GM15510 (cell line): ENCODE results near the gene OR6C75.

Source experiments
- POLR2A ChIP-seq: IDR thresholded peaks from 3 replicates; pipeline ENCODE4 v1.6.1; 2011; ENCODE audit warnings: borderline replicate concordance; ENCODE audit not compliant: insufficient read length; ENCODE audit errors: extremely low read depth

The OR6C75 gene

DNA sequence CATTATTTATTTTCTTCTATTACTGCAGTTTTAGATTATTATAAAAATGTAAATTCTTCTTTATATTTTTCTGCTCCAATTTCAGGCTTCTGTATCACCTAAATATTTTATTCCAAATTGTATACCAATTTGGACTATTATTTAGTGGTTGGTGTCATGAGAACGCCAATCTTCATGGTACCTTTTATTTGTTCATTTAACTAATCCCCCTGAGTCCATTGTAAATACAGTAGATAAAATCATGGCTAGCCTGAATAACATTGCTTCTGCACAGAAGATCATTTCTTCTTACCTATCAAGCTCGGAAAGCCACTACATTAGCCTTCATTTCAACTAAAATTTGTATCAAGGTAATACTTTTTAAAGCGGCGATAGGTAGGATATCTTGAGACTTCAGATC, at the start of gene OR6C75:
TSS of gene OR6C75 (plus strand) at position 301 of the 400 bp plus-strand sequence. CDS start 2,136 bp downstream, outside the sequence.
- no peak for TF ChIP-seq POLR2A

DNA sequence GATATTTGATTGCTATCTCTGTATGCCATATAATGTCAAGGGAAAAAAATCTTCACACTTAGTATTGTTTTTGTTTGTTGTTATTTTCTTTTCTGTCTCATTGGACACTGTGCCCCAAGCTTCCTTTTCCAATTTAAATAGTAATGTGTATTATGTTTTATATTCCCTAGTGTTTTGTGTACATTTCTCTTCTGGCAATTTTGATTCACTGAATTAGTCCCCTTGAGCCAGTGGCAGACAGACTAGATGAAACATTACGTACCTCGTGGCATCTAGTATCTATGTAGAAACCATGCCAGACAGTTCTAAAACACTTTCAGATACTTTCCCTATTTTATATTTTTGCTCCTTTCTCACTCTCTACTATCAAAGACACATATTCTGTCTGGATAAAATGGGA, 48.7 kb upstream of the OR6C75 start, which contains the start of gene OR6C1:
TSS of gene OR6C1 (plus strand) at position 301 of the 400 bp plus-strand sequence. CDS start 6,257 bp downstream, outside the sequence.
- no peak for TF ChIP-seq POLR2A

DNA sequence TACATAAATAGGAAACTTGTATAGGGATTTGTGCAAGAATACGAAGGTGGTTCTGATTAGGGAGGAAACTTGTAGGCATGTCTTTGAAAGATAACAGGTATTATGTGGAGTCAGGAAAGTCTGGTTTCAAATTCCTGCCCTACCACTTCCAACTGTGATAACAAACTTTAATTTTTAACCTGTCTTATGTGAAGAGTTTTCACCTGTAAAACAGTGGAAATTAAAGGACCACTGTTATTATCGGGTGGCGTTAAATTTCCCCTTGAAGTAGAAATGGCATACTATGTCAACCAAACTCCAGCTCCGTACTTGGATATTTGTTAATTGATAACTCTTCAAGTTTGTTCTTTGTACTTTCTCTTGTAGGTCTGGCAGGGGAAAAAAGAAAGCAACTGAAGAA, 42.6 kb upstream of the OR6C75 start:
- no peak for TF ChIP-seq POLR2A

DNA sequence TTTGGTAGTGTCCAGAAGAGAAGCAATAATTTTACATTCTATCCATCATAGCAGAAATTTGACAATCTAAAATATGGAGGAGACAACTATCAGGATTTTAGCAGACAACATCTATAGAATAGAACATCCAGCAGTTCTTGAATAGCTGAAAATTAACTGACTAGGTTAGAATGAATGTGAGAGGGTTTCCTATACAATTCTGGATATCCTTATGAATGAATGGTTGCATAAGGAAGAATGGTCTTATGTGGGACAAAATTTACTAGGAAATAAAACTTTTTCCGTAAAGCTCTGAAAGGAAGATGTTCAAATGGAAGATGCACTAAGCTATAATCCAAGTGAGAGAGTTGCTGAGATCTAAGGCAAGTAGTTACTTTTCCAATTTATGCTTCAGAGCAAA, 32.3 kb upstream of the OR6C75 start, which contains the start of gene OR6C3:
TSS of gene OR6C3 (plus strand) at position 301 of the 400 bp plus-strand sequence. CDS start 955 bp downstream, outside the sequence.
- no peak for TF ChIP-seq POLR2A

DNA sequence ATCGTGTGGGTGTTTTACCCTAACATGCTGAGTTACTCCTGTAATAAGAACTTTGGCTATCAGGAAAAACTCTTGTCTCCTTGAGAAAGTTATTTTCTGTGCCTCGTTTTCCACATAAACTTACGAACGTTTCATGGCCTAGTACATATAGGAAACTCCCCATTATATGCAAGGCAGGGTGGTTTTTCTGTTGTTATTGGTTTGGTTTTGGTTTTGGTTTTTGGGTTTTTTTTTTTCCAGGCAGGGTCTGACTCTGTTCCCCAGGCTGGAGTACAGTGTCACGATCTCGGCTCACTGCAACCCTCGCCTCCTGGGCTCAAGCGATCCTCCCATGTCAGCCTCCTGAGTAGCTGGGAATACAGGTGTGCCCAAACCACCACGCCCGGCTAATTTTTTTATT, 26.8 kb upstream of the OR6C75 start:
- no peak for TF ChIP-seq POLR2A

DNA sequence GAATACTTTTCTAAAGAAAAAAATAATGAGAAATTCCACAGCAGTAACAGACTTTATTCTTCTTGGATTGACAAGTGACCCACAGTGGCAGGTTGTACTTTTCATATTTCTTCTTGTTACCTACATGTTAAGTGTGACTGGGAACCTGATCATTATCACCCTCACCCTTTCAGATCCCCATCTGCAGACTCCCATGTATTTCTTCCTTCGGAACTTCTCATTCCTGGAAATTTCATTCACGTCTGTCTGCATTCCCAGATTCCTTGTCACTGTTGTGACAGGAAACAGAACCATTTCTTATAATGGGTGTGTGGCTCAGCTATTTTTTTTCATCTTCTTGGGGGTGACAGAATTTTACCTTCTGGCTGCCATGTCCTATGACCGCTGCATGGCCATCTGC, 2.3 kb downstream of the OR6C75 start:
- TF ChIP-seq POLR2A, result no peak

DNA sequence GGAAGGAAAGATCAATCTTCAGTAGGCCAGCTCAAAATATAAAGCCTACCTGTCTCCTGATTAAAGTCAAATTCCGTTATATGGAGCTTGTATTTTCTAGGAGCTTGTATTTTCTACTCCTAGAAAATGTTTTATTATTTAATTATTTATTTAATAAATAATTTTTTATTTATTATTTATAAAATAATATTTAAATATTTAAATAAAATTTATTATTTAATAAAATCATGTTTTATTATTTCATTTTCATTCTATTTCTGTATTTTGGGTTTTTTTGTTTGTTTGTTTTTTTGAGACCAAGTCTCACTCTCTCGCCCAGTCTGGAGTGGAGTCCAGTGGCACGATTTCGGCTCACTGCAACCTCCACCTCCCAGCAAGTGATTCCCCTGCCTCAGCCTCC, 9.7 kb downstream of the OR6C75 start:
- TF ChIP-seq POLR2A, result no peak

DNA sequence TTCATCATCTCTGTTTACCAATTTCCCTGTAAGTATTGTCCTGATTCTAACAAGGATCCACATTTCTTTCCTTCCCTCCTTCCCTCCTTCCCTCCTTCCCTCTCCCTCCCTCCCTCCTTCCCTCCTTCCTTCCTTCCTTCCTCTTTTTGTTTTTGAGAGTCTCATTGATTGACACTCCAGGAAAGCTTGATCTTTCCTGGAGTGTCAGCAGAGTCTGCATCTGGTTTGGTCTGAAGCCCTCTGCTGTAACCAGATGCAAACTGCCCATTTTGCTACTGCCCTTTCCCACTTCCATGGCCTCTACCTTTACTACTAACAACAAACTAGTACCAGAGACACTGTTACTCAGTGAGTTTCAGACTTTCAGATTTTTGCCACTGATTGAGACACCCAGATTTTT, 23.1 kb downstream of the OR6C75 start:
- no peak for TF ChIP-seq POLR2A

DNA sequence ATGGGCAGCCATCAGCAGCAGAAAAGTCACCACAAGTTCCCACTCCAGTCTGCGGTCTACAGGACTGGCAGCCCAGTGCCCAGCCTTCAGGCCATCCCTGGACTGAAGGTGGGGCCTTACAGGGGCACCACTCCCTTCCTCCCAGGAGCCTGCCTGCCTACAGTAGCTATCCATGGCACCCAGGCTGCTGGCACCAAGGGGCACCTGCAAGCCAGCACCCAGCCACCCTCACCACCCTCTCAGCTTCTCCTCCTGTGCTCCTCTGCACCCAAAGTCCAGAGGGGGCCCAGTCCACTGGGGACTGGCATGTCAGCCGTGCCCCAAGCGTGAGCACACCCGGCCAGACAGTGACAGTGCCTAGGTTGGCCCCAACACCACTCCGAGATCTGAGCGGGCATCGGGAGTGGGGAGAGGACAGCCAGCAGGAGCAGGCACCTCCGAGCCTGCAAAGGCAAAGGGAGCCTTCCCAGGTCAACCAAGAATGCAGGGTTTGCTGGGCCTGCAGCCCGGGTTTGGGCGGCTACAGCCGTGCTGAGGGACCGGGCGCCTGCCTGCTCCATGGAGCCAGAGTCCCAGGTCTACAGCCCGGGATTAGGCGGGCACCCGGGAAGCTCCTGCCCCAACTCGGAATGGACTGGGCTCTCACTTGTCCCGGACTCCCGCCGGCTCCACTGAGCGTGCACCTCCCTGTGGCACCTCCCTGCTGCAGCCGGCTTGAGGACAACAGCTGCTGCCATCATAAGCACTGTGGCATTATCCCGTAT, 29.4 kb downstream of the OR6C75 start:
- no peak for TF ChIP-seq POLR2A

DNA sequence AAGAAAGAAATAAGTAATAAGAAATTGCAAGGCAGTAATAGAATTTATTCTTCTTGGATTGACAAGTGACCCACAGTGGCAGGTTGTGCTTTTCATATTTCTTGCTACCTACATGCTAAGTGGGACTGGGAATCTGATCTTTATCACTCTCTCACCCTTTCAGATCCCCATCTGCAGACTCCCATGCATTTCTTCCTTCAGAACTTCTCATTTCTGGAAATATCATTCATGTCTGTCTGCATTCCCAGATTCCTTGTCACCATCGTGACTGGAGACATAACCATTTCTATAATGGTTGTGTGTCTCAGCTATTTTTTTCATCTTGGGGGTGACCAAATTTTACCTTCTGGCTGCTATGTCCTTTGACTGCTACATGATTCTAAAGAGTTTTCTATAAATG, 33.6 kb downstream of the OR6C75 start:
- TF ChIP-seq POLR2A, result no peak

DNA sequence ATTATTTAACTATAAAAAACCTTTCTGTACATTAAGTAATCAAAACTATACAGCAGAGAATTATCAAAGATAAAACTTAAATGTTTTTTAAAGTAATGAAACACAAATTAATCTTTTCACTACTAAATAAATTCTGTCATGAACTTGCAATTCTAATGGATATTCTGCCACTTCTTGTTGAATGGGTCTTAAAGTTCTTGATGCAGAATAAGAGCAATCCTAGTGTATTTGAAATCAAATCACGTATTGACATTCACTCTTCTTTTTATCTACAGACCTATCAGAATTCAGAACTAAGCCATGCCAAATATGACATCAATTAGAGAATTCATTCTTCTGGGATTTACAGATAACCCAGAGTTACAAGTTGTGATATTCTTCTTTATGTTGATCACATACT, 37.5 kb downstream of the OR6C75 start, which contains the start of gene OR6C65:
TSS of gene OR6C65 (plus strand) at position 301 of the 400 bp plus-strand sequence. CDS start at position 301, 0 bp downstream.
- no peak for TF ChIP-seq POLR2A

DNA sequence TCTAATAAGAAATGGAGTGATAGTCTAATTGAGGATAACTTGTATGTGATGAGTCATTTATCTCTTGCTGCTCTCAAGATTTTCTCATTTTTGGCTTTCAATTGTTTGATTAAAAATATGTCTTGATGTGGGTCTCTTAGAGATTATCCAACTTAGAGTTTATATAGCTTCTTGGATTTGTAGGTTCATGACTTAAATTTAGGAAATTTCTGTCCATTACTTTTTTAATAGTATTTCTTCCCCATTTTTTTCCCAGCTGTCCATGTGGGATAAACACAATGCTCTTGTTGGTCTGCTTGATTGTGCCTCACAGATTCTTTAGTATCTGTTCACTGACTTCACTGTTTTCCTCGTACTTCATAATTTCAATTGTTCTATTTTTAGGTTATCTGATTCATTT, 45.1 kb downstream of the OR6C75 start:
- no peak for TF ChIP-seq POLR2A

DNA sequence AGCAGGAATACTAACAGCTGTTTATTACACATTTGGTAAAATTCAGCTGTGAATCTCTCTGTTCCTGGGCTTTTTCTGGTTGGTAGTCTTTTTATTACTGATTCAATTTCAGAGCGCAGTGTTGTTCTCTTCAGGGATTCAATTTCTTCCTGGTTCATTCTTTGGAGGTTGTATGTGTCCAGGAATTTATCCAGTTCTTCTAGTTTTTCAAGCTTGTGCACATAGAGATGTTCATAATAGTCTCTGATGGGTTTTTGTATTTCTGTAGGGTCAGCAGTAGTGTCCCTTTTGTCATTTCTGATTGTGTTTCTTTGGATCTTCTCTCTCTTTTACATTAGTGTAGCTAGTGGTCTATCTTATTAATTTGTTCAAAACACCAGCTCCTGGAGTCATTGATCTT, 54.2 kb downstream of the OR6C75 start:
- TF ChIP-seq POLR2A, result no peak
